HL-60 (cell line): ENCODE results near the gene LRIT2.

Experiments
- DNase-seq, 2 experiments: peaks; one replicate each; pipeline ENCODE4 v3.0.0-alpha.2; 2010 to 2020; ENCODE audit warnings: low read depth in 1 of 2, low spot score in 1 of 2
- H3K27ac ChIP-seq: fragments of 250-450 bp; sonication (Bioruptor Pico); replicated peaks from 2 replicates; pipeline ENCODE4 v1.5.1; 2020; ENCODE audit warnings: mild to moderate bottlenecking, moderate library complexity
- H3K27me3 ChIP-seq: fragments of 250-450 bp; sonication (Bioruptor Pico); 2 replicates; pipeline ENCODE4 v1.5.1; 2021; ENCODE audit warnings: mild to moderate bottlenecking, moderate library complexity; ENCODE audit not compliant: insufficient read depth, poor library complexity, severe bottlenecking
- H3K4me3 ChIP-seq: replicated peaks from 2 replicates; pipeline ENCODE4 v1.5.1; 2011; ENCODE audit warnings: mild to moderate bottlenecking, control low read depth, low read length; ENCODE audit not compliant: insufficient read depth
- GABPA ChIP-seq: IDR thresholded peaks from 2 replicates; pipeline ENCODE4 v1.6.1; 2012; ENCODE audit warnings: low read depth
- POLR2AphosphoS5 ChIP-seq: IDR thresholded peaks from 2 replicates; pipeline ENCODE4 v1.6.1; 2012; ENCODE audit warnings: low read depth
- SPI1 ChIP-seq: IDR thresholded peaks from 2 replicates; pipeline ENCODE4 v1.6.1; 2012; ENCODE audit warnings: low read depth, mild to moderate bottlenecking, borderline replicate concordance
- TF ChIP-seq, protein P1 (sequence below): IDR thresholded peaks from 2 replicates; pipeline ENCODE4 v1.6.1; 2012; ENCODE audit warnings: low read depth; ENCODE audit not compliant: insufficient replicate concordance
- TF ChIP-seq, protein P2 (sequence below): IDR thresholded peaks from one replicate; pipeline ENCODE4 v1.5.1; 2011; ENCODE audit warnings: low read length, control low read depth, inconsistent platforms; ENCODE audit not compliant: insufficient read depth

LRIT2 gene

DNA sequence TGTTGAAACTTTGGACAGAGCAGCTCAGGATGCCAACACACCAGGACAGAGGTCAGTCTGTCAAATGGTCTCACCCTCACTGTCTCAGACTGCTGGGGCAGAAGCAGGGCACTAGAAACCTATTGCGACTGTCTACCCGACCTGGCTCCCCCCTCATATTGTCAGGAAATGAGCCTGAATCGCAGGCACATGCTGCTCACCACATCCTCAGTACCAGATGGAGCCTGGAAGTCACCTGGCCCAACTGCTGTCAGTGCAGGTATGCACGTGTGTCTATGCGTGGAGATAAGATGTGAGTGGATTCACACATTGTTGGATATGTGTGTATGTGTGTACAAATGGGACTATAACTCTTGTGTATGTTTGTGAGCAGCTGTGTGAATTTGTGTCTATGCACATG lies 34.2 kb downstream of the LRIT2 start:
- DNase-seq: no peak
- no peak overlapping the region for H3K27ac ChIP-seq
- TF ChIP-seq SPI1: no peak
- no peak for TF ChIP-seq POLR2AphosphoS5
- TF ChIP-seq, protein P1, sequence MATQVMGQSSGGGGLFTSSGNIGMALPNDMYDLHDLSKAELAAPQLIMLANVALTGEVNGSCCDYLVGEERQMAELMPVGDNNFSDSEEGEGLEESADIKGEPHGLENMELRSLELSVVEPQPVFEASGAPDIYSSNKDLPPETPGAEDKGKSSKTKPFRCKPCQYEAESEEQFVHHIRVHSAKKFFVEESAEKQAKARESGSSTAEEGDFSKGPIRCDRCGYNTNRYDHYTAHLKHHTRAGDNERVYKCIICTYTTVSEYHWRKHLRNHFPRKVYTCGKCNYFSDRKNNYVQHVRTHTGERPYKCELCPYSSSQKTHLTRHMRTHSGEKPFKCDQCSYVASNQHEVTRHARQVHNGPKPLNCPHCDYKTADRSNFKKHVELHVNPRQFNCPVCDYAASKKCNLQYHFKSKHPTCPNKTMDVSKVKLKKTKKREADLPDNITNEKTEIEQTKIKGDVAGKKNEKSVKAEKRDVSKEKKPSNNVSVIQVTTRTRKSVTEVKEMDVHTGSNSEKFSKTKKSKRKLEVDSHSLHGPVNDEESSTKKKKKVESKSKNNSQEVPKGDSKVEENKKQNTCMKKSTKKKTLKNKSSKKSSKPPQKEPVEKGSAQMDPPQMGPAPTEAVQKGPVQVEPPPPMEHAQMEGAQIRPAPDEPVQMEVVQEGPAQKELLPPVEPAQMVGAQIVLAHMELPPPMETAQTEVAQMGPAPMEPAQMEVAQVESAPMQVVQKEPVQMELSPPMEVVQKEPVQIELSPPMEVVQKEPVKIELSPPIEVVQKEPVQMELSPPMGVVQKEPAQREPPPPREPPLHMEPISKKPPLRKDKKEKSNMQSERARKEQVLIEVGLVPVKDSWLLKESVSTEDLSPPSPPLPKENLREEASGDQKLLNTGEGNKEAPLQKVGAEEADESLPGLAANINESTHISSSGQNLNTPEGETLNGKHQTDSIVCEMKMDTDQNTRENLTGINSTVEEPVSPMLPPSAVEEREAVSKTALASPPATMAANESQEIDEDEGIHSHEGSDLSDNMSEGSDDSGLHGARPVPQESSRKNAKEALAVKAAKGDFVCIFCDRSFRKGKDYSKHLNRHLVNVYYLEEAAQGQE: no peak
- TF ChIP-seq GABPA: no peak
- TF ChIP-seq, protein P2, sequence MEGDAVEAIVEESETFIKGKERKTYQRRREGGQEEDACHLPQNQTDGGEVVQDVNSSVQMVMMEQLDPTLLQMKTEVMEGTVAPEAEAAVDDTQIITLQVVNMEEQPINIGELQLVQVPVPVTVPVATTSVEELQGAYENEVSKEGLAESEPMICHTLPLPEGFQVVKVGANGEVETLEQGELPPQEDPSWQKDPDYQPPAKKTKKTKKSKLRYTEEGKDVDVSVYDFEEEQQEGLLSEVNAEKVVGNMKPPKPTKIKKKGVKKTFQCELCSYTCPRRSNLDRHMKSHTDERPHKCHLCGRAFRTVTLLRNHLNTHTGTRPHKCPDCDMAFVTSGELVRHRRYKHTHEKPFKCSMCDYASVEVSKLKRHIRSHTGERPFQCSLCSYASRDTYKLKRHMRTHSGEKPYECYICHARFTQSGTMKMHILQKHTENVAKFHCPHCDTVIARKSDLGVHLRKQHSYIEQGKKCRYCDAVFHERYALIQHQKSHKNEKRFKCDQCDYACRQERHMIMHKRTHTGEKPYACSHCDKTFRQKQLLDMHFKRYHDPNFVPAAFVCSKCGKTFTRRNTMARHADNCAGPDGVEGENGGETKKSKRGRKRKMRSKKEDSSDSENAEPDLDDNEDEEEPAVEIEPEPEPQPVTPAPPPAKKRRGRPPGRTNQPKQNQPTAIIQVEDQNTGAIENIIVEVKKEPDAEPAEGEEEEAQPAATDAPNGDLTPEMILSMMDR: no peak
- peaks cover 27% of the 10 kb centered on the region for H3K27me3 ChIP-seq
- no peak overlapping the region for H3K4me3 ChIP-seq

DNA sequence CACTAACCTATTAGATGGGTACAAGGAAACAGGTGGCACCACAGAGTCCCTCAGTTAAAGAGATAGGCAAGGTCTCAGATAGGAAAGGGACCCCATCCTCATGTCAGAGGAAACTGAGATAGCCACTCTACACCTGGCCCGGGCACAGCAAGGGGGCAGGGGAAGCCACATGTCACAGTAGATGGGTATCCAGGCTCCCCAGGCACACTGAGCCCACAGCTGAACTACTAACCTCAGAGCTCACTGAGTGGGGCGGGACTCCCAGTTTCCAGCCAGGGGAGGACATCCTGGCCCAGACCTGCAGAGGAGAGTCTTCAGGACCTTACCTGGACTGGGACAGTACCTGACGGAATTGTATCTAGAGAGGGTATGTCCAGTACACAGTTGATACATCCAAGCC lies 34.7 kb downstream of the LRIT2 start:
- Histone ChIP-seq H3K4me3 (no peak overlapping the region), H3K27ac (no peak overlapping the region), H3K27me3 (peaks cover 23% of the 10 kb centered on the region)
- TF ChIP-seq, protein P1: no peak
- TF ChIP-seq GABPA (no peak), SPI1 (no peak), POLR2AphosphoS5 (no peak)
- TF ChIP-seq, protein P2: no peak
- DNase-seq: no peak

DNA sequence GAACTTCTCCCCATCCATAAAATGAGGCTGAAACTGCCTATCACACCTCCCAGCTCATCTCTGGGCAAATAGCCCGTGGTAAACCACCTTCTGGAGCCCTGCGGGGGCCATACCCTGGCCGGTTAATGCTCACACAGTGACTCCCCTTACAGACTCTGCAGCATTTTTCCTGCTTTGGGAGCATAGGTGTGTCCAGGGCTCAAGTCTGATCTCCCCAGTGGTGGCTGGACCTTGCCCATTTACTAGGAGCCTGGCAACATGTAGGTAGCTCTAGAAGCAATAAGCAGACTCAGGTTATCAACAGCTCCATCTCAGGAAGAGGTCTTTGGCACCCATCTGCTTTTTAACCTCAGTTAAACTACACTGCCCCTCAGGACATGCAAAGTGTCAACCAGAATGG lies 36.5 kb downstream of the LRIT2 start:
- DNase-seq: no peak
- H3K27me3 ChIP-seq: peaks cover 7% of the 10 kb centered on the region
- TF ChIP-seq GABPA (no peak), POLR2AphosphoS5 (no peak), SPI1 (no peak)
- TF ChIP-seq, protein P1: no peak
- TF ChIP-seq, protein P2: no peak
- H3K4me3 ChIP-seq: no peak overlapping the region
- no peak overlapping the region for H3K27ac ChIP-seq
